HG03378 (cell line): ENCODE data around the gene SPANXN3.
"Not testable (repeated sequence)": the region's sequence is repeated elsewhere in the genome, so short reads cannot be mapped to it uniquely, and the experiment has no call there.

Experiments
- ATAC-seq: cut with Tn5 transposase; IDR thresholded peaks from one replicate; pipeline ENCODE4 v1.9.1; 2021; ENCODE audit warnings: mild to moderate bottlenecking, moderate library complexity; ENCODE audit not compliant: unreplicated experiment

Gene SPANXN3

GRCh38 chrX:143517375-143517774, at the start of gene SPANXN3:
SPANXN3 (minus strand) TSS chrX:143517475; CDS start chrX:143517391, 84 bp downstream.
- ATAC-seq: not testable (repeated sequence)

GRCh38 chrX:143536176-143536575, 18.9 kb upstream of the SPANXN3 start:
- no peak for ATAC-seq

GRCh38 chrX:143502196-143502595, 15.1 kb downstream of the SPANXN3 start:
- not testable (repeated sequence) for ATAC-seq

GRCh38 chrX:143500751-143501150, 16.5 kb downstream of the SPANXN3 start:
- no peak for ATAC-seq

- ATAC-seq: no peak
These were observed 31.2 kb downstream of the SPANXN3 start for GRCh38 chrX:143486105-143486504.

GRCh38 chrX:143476751-143477150, 40.5 kb downstream of the SPANXN3 start:
- ATAC-seq: no peak

GRCh38 chrX:143472347-143472938, 44.8 kb downstream of the SPANXN3 start:
- ATAC-seq: no peak

- no peak for ATAC-seq
These were observed 51.1 kb downstream of the SPANXN3 start for GRCh38 chrX:143466130-143466529.

- no peak for ATAC-seq
These were observed 54.6 kb downstream of the SPANXN3 start for GRCh38 chrX:143462696-143463095.

- no peak for ATAC-seq
These were observed 55.7 kb downstream of the SPANXN3 start for GRCh38 chrX:143461606-143462005.
